ENCODE results near the gene STON1. TPM values are rescaled to one million over a fixed set of nuclear protein-coding genes. Genes with fewer than 3 reads are reported as not detected.

STON1 gene
- total and polyA plus RNA-seq, 2 experiments from 2014 or later = 3.0 to 5.6 TPM

GRCh38 chr2:48511849-48512470, 18.0 kb upstream of the STON1 start:
- Histone ChIP-seq H3K36me3 (ENCODE audit: low read depth) (peaks cover 11% of the 10 kb centered on the region), H3K27ac (no peak overlapping the region), H3K27me3 (replicated peaks; ENCODE audit: insufficient read depth) (no peaks in the 10 kb centered on the region), H3K9me3 (ENCODE audit: low read depth) (no peaks in the 10 kb centered on the region), H4K20me1 (ENCODE audit: insufficient read depth) (no peaks in the 10 kb centered on the region), H3K9ac (no peak overlapping the region), H2AFZ (no peak overlapping the region), H3K4me1 (ENCODE audit: insufficient read depth) (peaks cover 30% of the 10 kb centered on the region), H3K79me2 (ENCODE audit: insufficient read depth) (no peaks in the 10 kb centered on the region), H3K4me2 (ENCODE audit: unreplicated experiment) (no peak overlapping the region), H3K4me3 (no peak overlapping the region), H3K9me2 (ENCODE audit: insufficient read depth) (no peaks in the 10 kb centered on the region), H3F3A (ENCODE audit: insufficient read depth) (peaks cover 21% of the 10 kb centered on the region)
- in situ Hi-C loops (cut with MboI) = no loop called here
- 93% methylated on average over 3 of the region's 3 CpGs for WGBS, 2 experiments (ENCODE audit: low coverage in 1 of 2, low lambda C conversion rate in 2 of 2, missing lambda C conversion rate in 2 of 2)
- no peak for DNase-seq
- TF ChIP-seq EZH2phosphoT487 (IDR thresholded peaks at IDR 0.05; ENCODE audit: insufficient read depth, low read depth) = no peak
- TF ChIP-seq EZH2 (IDR thresholded peaks at IDR 0.05; ENCODE audit: insufficient read depth, poor library complexity, severe bottlenecking) = no peak

- in situ Hi-C loops (cut with MboI) = no loop called here
- H2AFZ ChIP-seq = no peak overlapping the region
- H3K36me3 ChIP-seq (ENCODE audit: low read depth) = peaks cover 11% of the 10 kb centered on the region
- peaks cover 21% of the 10 kb centered on the region for H3F3A ChIP-seq (ENCODE audit: insufficient read depth)
- no peaks in the 10 kb centered on the region for H3K9me3 ChIP-seq (ENCODE audit: low read depth)
- no peaks in the 10 kb centered on the region for H3K79me2 ChIP-seq (ENCODE audit: insufficient read depth)
- 89 to 92% methylated on average over 4 of the region's 4 CpGs for WGBS, 2 experiments (ENCODE audit: low coverage in 1 of 2, low lambda C conversion rate in 2 of 2, missing lambda C conversion rate in 2 of 2)
- H3K4me1 ChIP-seq (ENCODE audit: insufficient read depth) = peaks cover 30% of the 10 kb centered on the region
- no peak overlapping the region for H3K4me2 ChIP-seq (ENCODE audit: unreplicated experiment)
- H3K4me3 ChIP-seq = no peak overlapping the region
- H3K27me3 ChIP-seq (replicated peaks; ENCODE audit: insufficient read depth) = no peaks in the 10 kb centered on the region
- no peak overlapping the region for H3K27ac ChIP-seq
- H3K9me2 ChIP-seq (ENCODE audit: insufficient read depth) = no peaks in the 10 kb centered on the region
- no peak for DNase-seq
- H3K9ac ChIP-seq = no peak overlapping the region
- TF ChIP-seq EZH2phosphoT487 (IDR thresholded peaks at IDR 0.05; ENCODE audit: insufficient read depth, low read depth) (no peak), EZH2 (IDR thresholded peaks at IDR 0.05; ENCODE audit: insufficient read depth, poor library complexity, severe bottlenecking) (no peak)
- no peaks in the 10 kb centered on the region for H4K20me1 ChIP-seq (ENCODE audit: insufficient read depth)
These were observed 17.4 kb upstream of the STON1 start for GRCh38 chr2:48512571-48512970.

- Histone ChIP-seq H3K79me2 (ENCODE audit: insufficient read depth) (no peaks in the 10 kb centered on the region), H3K27ac (no peak overlapping the region), H4K20me1 (ENCODE audit: insufficient read depth) (no peaks in the 10 kb centered on the region), H3K4me2 (ENCODE audit: unreplicated experiment) (no peak overlapping the region), H3K9me2 (ENCODE audit: insufficient read depth) (no peaks in the 10 kb centered on the region), H2AFZ (no peak overlapping the region), H3F3A (ENCODE audit: insufficient read depth) (peaks cover 8% of the 10 kb centered on the region; the same call in 1 of the 2 replicates), H3K27me3 (replicated peaks; ENCODE audit: insufficient read depth) (no peaks in the 10 kb centered on the region), H3K9me3 (ENCODE audit: low read depth) (no peaks in the 10 kb centered on the region), H3K9ac (no peak overlapping the region), H3K4me3 (no peak overlapping the region), H3K36me3 (ENCODE audit: low read depth) (peaks cover 11% of the 10 kb centered on the region), H3K4me1 (ENCODE audit: insufficient read depth) (peaks cover 14% of the 10 kb centered on the region)
- DNase-seq = no peak
- TF ChIP-seq EZH2 (IDR thresholded peaks at IDR 0.05; ENCODE audit: insufficient read depth, poor library complexity, severe bottlenecking) (no peak), EZH2phosphoT487 (IDR thresholded peaks at IDR 0.05; ENCODE audit: insufficient read depth, low read depth) (no peak)
- WGBS, 2 experiments (ENCODE audit: low coverage in 1 of 2, low lambda C conversion rate in 2 of 2, missing lambda C conversion rate in 2 of 2) = 87 to 88% methylated on average over 9 of the region's 9 CpGs
- in situ Hi-C loops (cut with MboI) = no loop called here
These were observed 15.5 kb upstream of the STON1 start for GRCh38 chr2:48514348-48515003.

DNA sequence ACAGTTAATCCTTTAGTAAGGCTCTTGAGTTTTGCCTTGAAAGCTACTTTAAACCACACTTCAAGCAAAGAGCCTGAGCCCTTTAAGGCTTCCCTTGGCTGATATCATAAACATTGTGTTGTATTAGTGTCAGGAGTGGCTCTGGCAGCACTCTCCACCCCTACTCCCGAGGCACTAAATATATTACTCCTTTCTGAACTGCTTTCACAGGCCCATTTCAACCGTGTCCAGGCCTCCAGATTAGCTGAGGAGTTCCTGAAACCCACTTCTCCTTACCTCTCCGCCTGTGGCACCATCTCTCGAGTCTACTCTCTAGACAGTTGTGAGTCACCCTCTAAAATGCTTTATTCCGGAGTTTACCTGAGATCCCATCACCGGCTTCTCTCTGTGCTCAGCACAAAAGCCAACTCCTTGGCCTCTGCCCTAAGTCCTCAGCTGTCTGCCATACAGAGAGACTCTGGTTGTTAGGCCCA, 14.4 kb upstream of the STON1 start:
- Histone ChIP-seq H3F3A (ENCODE audit: insufficient read depth) (no peaks in the 10 kb centered on the region), H3K79me2 (ENCODE audit: insufficient read depth) (no peaks in the 10 kb centered on the region), H4K20me1 (ENCODE audit: insufficient read depth) (no peaks in the 10 kb centered on the region), H3K36me3 (ENCODE audit: low read depth) (peaks cover 11% of the 10 kb centered on the region), H3K4me1 (ENCODE audit: insufficient read depth) (peaks cover 3% of the 10 kb centered on the region), H3K27me3 (replicated peaks; ENCODE audit: insufficient read depth) (no peaks in the 10 kb centered on the region), H3K4me3 (no peak overlapping the region), H3K4me2 (ENCODE audit: unreplicated experiment) (no peak overlapping the region), H3K9me3 (ENCODE audit: low read depth) (no peaks in the 10 kb centered on the region), H2AFZ (no peak overlapping the region), H3K9me2 (ENCODE audit: insufficient read depth) (no peaks in the 10 kb centered on the region), H3K27ac (no peak overlapping the region), H3K9ac (no peak overlapping the region)
- TF ChIP-seq EZH2 (IDR thresholded peaks at IDR 0.05; ENCODE audit: insufficient read depth, poor library complexity, severe bottlenecking) (no peak), EZH2phosphoT487 (IDR thresholded peaks at IDR 0.05; ENCODE audit: insufficient read depth, low read depth) (no peak)
- no peak for DNase-seq
- in situ Hi-C loops (cut with MboI) = no loop called here
- 69 to 72% methylated on average over 6 of the region's 6 CpGs for WGBS, 2 experiments (ENCODE audit: low coverage in 1 of 2, low lambda C conversion rate in 2 of 2, missing lambda C conversion rate in 2 of 2)

All from GM23248 (cell line).